Right cardiac atrium (tissue), 5 donors: ENCODE data around the gene MVD. TPM values are rescaled to one million over a fixed set of nuclear protein-coding genes. Genes with fewer than 3 reads are reported as not detected.

Experiments used
- ATAC-seq, 2 donors: fragments of 200-7000 bp; cut with Tn5 transposase; one replicate each; pipeline versions ENCODE4 v1.8.0 to v1.9.1; 2020; ENCODE audit warnings: moderate library complexity in 2 of 2, mild to moderate bottlenecking in 1 of 2
- DNase-seq, 3 donors: peaks; one replicate each; pipeline ENCODE4 v3.0.0-alpha.2; 2020
- H3K27ac ChIP-seq: one replicate; pipeline ENCODE4 v1.5.1; 2013; ENCODE audit warnings: mild to moderate bottlenecking, low read length, control low read depth, moderate library complexity
- H3K27me3 ChIP-seq: one replicate; pipeline ENCODE4 v1.6.1; 2013; ENCODE audit not compliant: control insufficient read depth, insufficient read depth
- H3K4me1 ChIP-seq: one replicate; pipeline ENCODE4 v1.6.1; 2013; ENCODE audit warnings: low read length; ENCODE audit not compliant: control insufficient read depth, insufficient read depth
- H3K4me3 ChIP-seq: one replicate; pipeline ENCODE4 v1.5.1; 2013; ENCODE audit warnings: low read length, control low read depth
- H3K9me3 ChIP-seq: one replicate; pipeline ENCODE4 v1.6.1; 2013; ENCODE audit warnings: low read length; ENCODE audit not compliant: control insufficient read depth
- WGBS: extraction: QIAGEN DNeasy Blood & Tissue Kit; methylation state at CpG from one replicate; pipeline ENCODE4 v1.1.7; 2013; 5-methylcytosine and 5-hydroxymethylcytosine counted together
- intact Hi-C, 4 donors: fragments of 100-400 bp; cut with DNase I; formaldehyde crosslinking; loops; one replicate each; pipeline versions ENCODE4 v1.11.0 to v1.14.0; 2022 to 2023
- polyA plus RNA-seq: library from polyadenylated mRNA; stranded (reverse); fragments of 200-250 nt; gene quantifications from one replicate; pipeline ENCODE4 v1.2.3, GENCODE V29; 2013
- total RNA-seq, 4 donors: library from RNA; stranded (reverse); fragmentation: NEBNext Ultra II Directional; extraction: Animal tissue kit (Norgen Biotek cat#: 25700); gene quantifications; one replicate each; pipeline ENCODE4 v1.2.1, GENCODE V29; 2021
- donor health status: healthy with polysubstance abuse.
- donor health status: DM: no; HTN: yes; CAD: no.
- donor health status: DM: no; HTN: no; CAD: no.
- donor health status: DM: no; HTN: yes; CAD: no; lungs with severe emphysema.
- donor health status: DM: yes; HTN: yes; CAD: no.

MVD gene
- total and polyA plus RNA-seq, 5 donors = 29.8 to 35.9 (median 32.0) TPM

GRCh38 chr16:88653596-88654362 lies 9.1 kb downstream of the MVD start:
- no peak for ATAC-seq
- 87% methylated on average over 32 of the region's 32 CpGs for WGBS

GRCh38 chr16:88653101-88653500 lies 9.8 kb downstream of the MVD start:
- DNase-seq (peak in 2 of 3 donors; percentile 47 to 51), ATAC-seq (no peak)
- 88% methylated on average over 13 of the region's 13 CpGs for WGBS
- Histone ChIP-seq H3K4me1 (peaks cover 5% of the 10 kb centered on the region), H3K27ac (no peak overlapping the region), H3K9me3 (no peaks in the 10 kb centered on the region), H3K4me3 (no peak overlapping the region), H3K27me3 (no peaks in the 10 kb centered on the region)
- intact Hi-C loops = no loop called here

More at GRCh38 chr16:88653596-88654362, 9.1 kb downstream of the MVD start:
- Histone ChIP-seq H3K4me3 (no peak overlapping the region), H3K9me3 (no peaks in the 10 kb centered on the region), H3K27ac (no peak overlapping the region), H3K4me1 (peaks cover 5% of the 10 kb centered on the region), H3K27me3 (no peaks in the 10 kb centered on the region)
- peak in 2 of 3 donors; percentile 37 to 42 for DNase-seq
- intact Hi-C loops = no loop called here

- peaks cover 5% of the 10 kb centered on the region for H3K4me1 ChIP-seq
- ATAC-seq (no peak), DNase-seq (peak in 1 of 3 donors; percentile 44)
- H3K27ac ChIP-seq = no peak overlapping the region
- WGBS = 95% methylated on average over 8 of the region's 8 CpGs
- no peaks in the 10 kb centered on the region for H3K9me3 ChIP-seq
- no peaks in the 10 kb centered on the region for H3K27me3 ChIP-seq
- intact Hi-C loops = no loop called here
- no peak overlapping the region for H3K4me3 ChIP-seq
These were observed 10.2 kb downstream of the MVD start for GRCh38 chr16:88652762-88653063.

GRCh38 chr16:88651989-88652761 lies 10.7 kb downstream of the MVD start:
- H3K27me3 ChIP-seq = no peaks in the 10 kb centered on the region
- ATAC-seq (no peak), DNase-seq (peak; percentile 16 to 59 (median 53))
- H3K4me1 ChIP-seq = peaks cover 5% of the 10 kb centered on the region
- no peaks in the 10 kb centered on the region for H3K9me3 ChIP-seq
- WGBS = 85% methylated on average over 29 of the region's 29 CpGs
- no peak overlapping the region for H3K4me3 ChIP-seq
- no peak overlapping the region for H3K27ac ChIP-seq
- intact Hi-C loops = no loop called here

- intact Hi-C loops = no loop called here
- peak; percentile 68 to 82 (median 81) for DNase-seq
- H3K27me3 ChIP-seq = no peaks in the 10 kb centered on the region
- H3K9me3 ChIP-seq = no peaks in the 10 kb centered on the region
- H3K4me3 ChIP-seq = peak overlapping the region; percentile 67
- peak overlapping the region; percentile 42 for H3K27ac ChIP-seq
- peaks cover 5% of the 10 kb centered on the region for H3K4me1 ChIP-seq
- WGBS = 41% methylated on average over 24 of the region's 24 CpGs
- peak; percentile 32 to 67 for ATAC-seq
These were observed 11.5 kb downstream of the MVD start for GRCh38 chr16:88651276-88651988.

- DNase-seq (peak; percentile 79 to 94 (median 94)), ATAC-seq (peak; percentile 86 to 90)
- peak within 1 kb of the TSS; percentile 67 for H3K4me3 ChIP-seq
- intact Hi-C loops = no loop called here
- H3K4me1 ChIP-seq = peaks cover 5% of the 10 kb centered on the region
- no peaks in the 10 kb centered on the region for H3K9me3 ChIP-seq
- under 1% methylated on average over 41 of the region's 41 CpGs for WGBS
- no peaks in the 10 kb centered on the region for H3K27me3 ChIP-seq
- H3K27ac ChIP-seq = peak within 1 kb of the TSS; percentile 42
These were observed 12.1 kb downstream of the MVD start, which contains the start of gene CYBA for GRCh38 chr16:88650749-88651275. Gene CYBA (minus strand): TSS chr16:88651053. CDS start chr16:88651013, 40 bp downstream.

- Histone ChIP-seq H3K4me1 (peaks cover 5% of the 10 kb centered on the region), H3K4me3 (peak overlapping the region; percentile 67), H3K27ac (no peak overlapping the region), H3K9me3 (no peaks in the 10 kb centered on the region), H3K27me3 (no peaks in the 10 kb centered on the region)
- DNase-seq (peak; percentile 59 to 85 (median 80)), ATAC-seq (peak; percentile 27 to 38)
- WGBS = 16% methylated on average over 37 of the region's 37 CpGs
- intact Hi-C loops = no loop called here
These were observed 12.8 kb downstream of the MVD start for GRCh38 chr16:88649924-88650748.

GRCh38 chr16:88649195-88649923 lies 13.5 kb downstream of the MVD start:
- 76% methylated on average over 20 of the region's 20 CpGs for WGBS
- no peaks in the 10 kb centered on the region for H3K9me3 ChIP-seq
- H3K4me1 ChIP-seq = peaks cover 5% of the 10 kb centered on the region
- intact Hi-C loops = no loop called here
- ATAC-seq = no peak
- H3K27ac ChIP-seq = no peak overlapping the region
- no peaks in the 10 kb centered on the region for H3K27me3 ChIP-seq
- peak in 2 of 3 donors; percentile 52 to 67 for DNase-seq
- H3K4me3 ChIP-seq = peak overlapping the region; percentile 67

GRCh38 chr16:88647178-88648070 lies 15.5 kb downstream of the MVD start:
- intact Hi-C loops = no loop called here
- no peaks in the 10 kb centered on the region for H3K9me3 ChIP-seq
- no peaks in the 10 kb centered on the region for H3K27me3 ChIP-seq
- no peak overlapping the region for H3K27ac ChIP-seq
- H3K4me1 ChIP-seq = peaks cover 5% of the 10 kb centered on the region
- 91% methylated on average over 22 of the region's 22 CpGs for WGBS
- H3K4me3 ChIP-seq = no peak overlapping the region
- DNase-seq (peak in 2 of 3 donors; percentile 46 to 62), ATAC-seq (no peak)
